HG03196 (cell line): ENCODE measurements around the gene CELF3.
"Not testable (repeated sequence)": the region's sequence is repeated elsewhere in the genome, so short reads cannot be mapped to it uniquely, and the experiment has no call there.

ENCODE experiments used
- ATAC-seq: cut with Tn5 transposase; IDR thresholded peaks from one replicate; pipeline ENCODE4 v1.9.1; 2021; ENCODE audit not compliant: unreplicated experiment

Gene CELF3

DNA sequence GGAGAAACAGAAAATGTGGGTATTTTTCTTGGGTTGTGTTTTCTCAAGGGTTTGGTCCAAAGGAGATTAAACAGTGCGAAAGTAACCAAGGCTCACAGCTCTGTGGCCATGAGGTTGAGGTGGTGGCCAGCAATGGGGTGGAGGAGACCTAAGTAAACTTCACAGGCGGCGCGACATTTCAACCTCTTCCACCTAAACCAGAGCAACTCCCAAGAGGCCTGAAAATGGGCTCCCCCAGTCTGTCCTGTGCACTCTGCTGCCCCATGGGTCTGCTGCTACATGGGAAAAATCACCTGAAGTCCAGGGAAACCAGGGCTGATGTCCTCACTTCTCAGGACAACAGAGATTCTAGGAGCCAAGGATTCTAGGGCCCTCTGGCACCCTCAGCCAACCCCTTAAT lies 12.4 kb downstream of the CELF3 start:
- ATAC-seq, result no peak

DNA sequence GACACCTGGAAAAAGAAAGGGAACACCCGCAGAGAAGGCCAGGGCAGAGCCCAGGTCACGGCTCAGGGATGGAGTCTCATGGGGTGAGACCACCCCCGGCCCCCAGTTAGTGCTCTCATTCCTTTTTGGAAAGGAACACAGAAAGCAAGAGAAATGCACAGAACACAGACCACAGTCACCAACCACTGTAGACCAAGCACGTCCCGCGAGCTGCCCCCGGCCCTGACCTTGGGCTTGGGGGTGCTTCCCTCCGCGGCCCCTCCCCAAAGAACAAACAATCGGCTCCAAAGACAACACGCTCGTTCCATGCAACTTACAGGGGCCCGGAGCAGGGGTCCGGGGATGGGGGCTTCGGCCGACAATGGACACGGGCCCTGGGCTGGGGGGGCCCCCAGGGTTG lies 12.8 kb downstream of the CELF3 start:
- ATAC-seq, result no peak

DNA sequence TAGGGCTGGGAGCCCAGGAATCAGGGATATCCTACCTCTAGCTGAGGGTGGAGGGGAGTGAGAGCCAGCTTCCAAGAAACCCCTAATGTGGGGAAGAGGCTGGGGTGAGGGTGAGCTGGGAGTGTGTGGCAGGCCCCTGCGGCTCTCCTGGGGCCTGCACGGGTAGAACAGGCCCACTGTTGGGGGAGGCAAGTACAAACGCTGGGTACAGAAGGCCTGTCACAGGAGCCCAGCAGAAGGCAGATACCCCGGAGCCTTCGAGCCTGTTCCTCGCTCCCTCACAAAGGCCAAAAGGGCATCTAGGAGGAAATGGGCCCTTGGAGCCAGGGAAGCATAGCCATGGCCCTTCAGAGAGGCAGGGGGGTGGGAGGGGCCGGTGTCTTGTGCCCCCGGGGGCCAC lies 13.7 kb downstream of the CELF3 start:
- ATAC-seq, result no peak

DNA sequence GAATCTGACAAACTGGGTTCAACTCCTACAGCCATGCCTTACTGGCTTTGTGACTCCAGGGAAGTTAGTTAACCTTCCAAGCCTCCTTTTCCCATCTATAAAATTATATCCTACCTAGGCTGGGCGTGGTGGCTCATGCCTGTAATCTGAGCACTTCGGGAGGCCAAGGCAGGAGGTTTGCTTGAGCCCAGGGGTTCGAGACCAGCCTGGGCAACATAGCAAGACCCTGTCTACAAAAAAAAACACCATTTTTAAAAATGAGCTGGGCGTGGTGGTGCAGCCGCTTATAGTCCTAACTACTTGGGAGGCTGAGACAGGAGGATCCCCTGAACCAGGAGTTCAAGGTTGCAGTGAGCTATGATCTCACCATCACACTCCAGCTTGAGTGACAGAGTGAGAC lies 15.1 kb downstream of the CELF3 start:
- ATAC-seq, result no peak

DNA sequence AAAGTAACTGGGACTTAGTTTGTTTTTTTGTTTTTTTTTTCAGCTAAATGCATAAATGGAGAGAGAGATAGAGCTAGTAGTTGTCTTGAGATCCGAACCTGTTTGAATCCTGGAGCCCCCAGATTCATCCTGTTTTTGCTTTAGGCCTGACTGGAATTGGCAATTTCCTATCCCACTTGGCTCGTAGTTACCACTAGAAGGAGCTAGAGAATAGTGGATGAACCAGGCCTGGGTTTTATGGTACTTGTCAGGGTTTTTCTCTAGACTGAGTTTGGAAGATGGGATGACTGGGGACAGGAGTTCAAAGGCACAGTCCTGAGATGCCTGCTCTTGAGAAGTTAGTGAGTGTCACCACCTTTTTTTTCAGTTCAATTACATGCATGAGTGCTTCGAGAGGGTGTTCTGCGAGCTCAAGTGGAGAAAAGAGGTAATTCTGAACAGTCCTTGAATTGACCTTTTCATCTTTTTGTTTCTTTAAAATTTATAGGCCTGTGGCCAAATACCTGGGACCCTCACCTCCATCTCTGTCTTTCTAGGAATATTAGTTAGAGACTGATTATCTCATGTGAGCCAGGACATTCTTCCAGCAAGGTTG lies 23.4 kb downstream of the CELF3 start:
- ATAC-seq, result no peak

DNA sequence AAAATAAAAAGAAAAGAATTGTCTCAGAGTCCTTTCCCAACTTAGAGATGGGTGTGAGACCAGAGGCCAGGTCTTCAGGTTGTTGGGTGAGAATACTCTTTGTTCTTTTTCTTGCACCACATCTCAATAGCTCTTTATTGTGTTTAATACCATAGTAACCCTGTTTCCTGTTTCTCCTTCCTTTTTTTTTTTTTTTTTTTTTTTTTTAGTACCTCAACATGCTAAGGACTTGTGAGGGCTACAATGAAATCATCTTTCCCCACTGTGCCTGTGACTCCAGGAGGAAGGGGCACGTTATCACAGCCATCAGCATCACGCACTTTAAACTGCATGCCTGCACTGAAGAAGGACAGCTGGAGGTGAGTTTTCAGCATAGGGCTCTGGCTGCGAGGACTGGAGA lies 24.4 kb downstream of the CELF3 start:
- no peak for ATAC-seq

DNA sequence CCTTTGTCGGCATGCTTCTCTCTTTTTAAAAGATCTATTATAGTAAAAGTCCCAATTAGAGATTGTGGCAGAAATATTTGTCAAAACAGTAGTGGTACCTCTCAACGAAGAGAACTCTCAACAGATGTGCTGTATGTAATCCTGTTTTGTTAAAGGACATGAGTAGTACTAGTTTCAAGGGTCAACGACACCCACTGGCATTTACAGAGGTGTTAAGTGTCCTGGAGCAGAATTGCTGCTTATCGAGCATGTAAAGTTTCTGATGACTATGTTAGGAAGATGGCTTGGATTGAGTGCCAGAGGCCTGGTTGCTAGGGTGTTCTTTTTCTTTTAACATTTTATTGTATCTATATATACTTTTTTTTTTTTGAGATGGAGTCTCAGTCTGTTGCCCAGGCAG lies 27.1 kb downstream of the CELF3 start:
- no peak for ATAC-seq

DNA sequence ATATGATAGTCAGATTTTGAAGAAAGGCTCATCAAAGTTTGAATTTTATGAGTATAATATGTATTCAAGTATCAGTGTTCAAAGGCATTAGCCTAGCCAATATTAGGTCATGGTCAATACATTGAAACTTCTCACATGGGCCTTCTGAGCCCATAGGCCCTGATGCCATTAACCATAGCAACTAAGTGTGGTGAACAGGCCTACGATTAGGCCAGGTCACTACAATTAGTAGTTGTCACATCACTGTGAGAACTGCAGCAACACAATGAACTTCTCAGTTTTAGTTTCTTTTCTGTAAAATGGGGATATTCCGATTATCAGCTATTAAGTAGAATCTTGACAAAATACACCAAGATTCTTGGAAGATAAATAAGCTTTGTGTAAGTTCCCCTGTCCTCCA lies 30.0 kb downstream of the CELF3 start:
- ATAC-seq, result no peak

DNA sequence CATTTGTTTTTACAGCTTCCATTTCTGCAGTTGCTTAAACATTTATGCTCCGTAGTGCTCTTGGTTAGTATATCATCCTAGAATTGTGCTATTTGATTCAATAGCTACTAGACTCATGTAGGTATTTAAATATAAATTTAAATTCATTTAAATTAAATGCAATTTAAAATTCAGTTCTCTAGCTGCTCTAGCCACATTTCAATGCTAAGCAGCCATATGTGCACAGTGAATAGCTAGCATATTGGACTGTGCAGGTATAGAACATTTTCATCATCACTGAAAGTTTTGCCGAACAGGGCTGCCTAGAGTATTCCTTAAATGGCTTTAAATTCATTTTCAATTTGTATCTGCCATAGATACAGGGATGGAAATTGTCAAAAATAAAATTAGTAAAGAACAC lies 32.5 kb downstream of the CELF3 start:
- ATAC-seq, result no peak

DNA sequence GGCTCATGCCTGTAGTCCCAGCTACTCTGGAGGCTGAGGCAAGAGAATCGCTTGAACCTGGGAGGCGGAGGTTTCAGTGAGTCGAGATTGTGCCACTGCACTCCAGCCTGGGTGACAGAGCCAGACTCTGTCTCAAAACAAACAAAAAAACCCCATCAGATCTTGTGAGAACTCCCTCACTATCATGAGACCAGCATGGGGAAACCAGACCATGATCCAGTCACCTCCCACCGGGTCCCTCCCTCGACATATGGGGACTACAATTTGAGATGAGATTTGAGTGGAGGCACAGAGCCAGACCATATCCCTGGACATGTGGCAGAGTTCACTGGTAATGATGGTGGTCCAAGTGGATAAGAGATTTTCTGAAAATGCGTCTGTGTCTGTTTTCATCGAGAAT lies 33.7 kb downstream of the CELF3 start:
- not testable (repeated sequence) for ATAC-seq

DNA sequence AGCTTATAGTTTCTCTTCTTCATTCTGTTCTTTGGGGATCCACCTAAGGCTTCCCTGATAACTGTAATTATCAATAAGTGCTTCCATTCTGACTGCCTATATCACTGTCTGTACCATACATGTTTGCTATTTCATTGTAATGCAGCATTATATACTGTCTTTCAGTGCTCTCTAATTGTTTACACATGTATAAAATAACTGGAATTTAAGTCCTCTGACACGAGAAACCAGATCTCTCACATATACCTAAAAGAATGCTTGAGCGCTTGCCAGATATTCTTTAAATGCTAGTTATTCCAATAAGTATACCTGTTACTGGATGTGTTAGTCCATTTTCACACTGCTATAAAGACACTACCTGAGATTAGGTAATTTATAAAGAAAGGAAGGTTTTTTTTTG lies 34.7 kb downstream of the CELF3 start:
- no peak for ATAC-seq

DNA sequence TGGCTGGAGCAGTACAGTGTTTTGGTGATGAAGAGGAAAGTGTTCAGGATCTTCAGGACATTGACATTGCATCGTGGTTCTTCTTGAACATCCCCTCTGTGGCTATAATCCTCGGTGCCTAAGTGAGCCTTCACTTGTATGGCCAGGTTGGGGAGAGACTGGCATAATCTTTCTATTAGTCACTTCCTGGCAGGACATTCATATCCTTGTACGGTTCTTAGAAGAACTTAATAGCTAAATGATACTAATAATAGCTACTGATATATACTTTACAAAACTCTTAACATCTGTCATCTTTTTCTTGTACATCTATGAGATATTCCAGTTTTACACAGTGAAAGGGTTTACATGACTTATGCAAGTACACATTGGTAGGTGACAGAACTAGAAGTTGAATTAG lies 35.8 kb downstream of the CELF3 start:
- ATAC-seq, result no peak

DNA sequence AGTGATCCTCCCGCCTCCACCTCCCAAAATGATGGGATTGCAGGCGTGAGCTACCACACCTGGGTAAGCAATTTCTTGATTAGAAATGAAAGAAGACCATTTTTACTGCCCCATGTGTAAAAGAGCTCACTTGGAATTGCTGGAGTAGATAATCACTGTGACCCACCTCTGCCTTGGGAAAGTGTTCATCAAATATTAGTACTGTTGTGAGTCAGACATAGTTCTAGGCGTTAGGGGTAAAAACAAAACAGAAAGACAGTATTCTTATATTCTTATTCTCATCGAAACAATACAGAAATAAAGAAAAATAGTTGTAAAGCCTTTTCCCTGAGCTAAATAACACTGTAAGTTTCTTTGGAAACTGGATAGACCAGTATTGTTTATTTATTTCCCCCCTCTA lies 36.2 kb downstream of the CELF3 start:
- no peak for ATAC-seq

DNA sequence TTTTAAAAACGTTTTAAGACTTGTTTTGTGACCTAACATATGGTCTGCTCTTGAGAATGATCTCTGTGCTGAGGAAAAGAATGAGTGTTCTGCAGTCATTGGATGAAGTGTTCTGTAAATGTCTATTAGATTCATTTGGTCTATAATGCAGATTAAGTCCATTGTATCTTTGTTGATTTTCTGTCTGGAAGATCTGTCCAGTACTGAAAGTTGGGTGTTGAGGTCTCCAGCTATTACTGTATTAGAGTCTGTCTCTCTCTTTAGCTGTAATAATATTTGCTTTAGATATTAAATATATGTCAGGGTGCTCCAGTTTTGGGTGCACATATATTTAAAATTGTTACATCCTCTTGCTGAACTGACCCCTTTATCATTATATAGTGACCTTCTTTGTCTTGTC lies 43.2 kb downstream of the CELF3 start:
- ATAC-seq, result no peak

DNA sequence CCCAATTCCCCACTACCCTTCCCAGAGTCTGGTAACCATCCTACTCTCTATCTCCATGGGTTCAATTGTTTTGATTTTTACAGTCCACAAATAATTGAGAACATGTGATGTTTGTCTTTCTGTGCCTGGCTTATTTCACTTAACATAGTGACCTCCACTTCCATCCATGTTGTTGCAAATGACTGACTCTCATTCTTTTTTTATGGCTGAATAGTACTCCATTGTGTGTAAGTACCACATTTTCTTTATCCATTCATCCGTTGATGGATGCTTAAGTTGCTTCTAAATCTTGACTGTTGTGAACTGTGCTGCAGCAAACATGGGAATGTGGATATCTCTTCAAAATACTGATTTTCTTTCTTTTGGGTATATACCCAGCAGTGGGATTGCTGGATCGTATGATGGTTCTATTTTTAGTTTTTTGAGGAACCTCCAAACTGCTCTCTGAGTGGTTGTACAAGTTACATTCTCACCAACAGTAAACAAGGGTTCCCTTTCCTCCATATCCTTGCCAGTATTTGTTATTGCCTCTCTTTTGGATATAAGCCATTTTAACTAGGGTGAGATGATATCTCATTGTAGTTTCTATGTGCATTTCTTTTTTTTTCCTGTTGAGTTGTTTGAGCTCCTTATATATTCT lies 46.4 kb downstream of the CELF3 start:
- not testable (repeated sequence) for ATAC-seq

DNA sequence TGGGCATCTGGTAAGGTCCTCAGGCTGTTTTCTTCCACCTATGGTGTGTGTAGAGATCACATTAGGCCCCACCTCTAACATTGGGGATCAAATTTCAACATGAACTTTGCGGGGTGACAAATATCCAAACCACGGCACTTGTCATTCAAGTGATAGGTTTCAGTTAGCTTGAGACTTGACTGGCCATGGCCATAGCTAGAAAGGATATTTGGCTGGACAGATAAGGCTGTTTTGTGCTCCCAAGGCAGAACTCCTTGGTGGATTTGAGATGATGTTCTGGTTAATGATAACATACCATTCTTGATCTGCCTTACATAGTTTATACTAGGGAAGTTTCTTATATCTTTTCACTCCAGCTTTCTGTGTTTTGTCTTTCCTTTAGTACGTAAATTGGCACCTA lies 48.5 kb downstream of the CELF3 start:
- ATAC-seq, result no peak

DNA sequence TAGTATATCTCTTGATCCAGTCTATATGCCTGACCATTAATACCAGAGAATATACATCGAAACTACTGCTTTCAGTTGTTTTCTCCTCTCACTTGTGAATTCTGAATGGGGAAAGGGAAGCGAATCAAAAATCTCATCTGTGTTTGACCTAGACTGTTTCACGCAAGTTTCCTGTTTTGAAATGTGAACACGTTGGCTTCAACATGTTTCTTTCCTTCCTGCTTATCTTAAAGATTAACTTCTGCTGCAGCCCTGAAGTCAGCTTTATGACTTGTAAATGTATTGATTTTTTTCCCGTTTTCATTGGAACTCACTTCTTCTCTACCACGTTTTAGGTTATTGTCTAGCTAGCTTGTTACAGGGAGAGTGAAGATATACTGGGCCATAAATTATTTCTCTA lies 54.9 kb downstream of the CELF3 start:
- ATAC-seq, result no peak

DNA sequence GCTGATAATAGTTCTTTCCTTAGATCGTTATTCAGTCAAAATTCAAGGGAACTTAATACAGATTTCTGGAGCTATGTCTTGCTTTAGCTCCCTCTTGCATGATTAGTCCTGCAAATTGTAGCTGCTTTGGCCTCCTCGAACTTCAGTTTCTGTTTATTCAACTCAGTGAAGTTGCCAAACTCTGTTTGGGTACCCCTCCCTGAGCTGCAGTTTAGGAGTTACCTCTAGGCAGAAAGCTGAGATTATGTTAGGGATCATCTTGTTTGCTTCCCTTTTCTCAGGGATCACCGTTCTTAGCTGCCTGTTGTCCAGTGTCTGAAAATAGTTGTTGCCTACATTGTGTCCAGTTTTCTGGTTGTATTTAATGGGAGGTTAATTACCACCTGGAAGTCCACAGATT lies 61.2 kb downstream of the CELF3 start:
- no peak for ATAC-seq

DNA sequence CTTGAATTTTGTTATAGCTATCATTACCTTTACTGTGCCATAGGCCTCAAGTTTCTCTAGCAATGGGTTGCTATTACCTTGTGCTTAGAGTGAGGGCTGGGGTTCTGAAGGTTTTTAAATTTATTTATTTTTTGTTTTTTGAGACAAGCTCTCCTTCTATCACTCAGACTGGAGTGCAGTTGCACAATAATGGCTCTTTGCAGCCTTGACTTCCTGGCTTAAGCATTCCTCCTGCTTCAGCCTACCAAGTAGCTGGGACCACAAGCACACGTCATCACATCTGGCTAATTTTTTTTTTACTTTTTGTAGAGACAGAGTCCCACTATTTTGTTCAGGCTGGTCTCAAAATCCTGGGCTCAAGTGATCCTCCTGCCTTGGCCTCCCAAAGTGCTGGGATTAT lies 63.2 kb downstream of the CELF3 start:
- no peak for ATAC-seq
